Activated T-cell treated with anti-CD3 and anti-CD28 coated beads, Interleukin-2, amount 50 U/mL, for 4 hours (primary cell): Measurements from ENCODE around the gene CENPP. TPM values are rescaled to one million over a fixed set of nuclear protein-coding genes. Genes with fewer than 3 reads are reported as not detected.

Experiments
- ATAC-seq, 2 donors: fragments of 200-7000 bp; cut with Tn5 transposase; one replicate each; pipeline ENCODE4 v1.10.0; 2021
- DNase-seq: peaks from one replicate; pipeline ENCODE4 v3.0.0-alpha.2; 2020
- H3K27me3 Mint-ChIP-seq: one replicate; pipeline ENCODE4 v1.8.0; 2021; ENCODE audit warnings: low read depth, mixed read lengths
- H3K36me3 Mint-ChIP-seq: one replicate; pipeline ENCODE4 v1.8.0; 2022; ENCODE audit warnings: mixed read lengths; ENCODE audit not compliant: insufficient read depth
- H3K4me1 Mint-ChIP-seq: one replicate; pipeline ENCODE4 v1.8.0; 2021; ENCODE audit warnings: low read depth, mixed read lengths
- H3K4me3 Mint-ChIP-seq: one replicate; pipeline ENCODE4 v1.8.0; 2021; ENCODE audit warnings: mild to moderate bottlenecking, moderate library complexity, mixed read lengths
- H3K9me3 Mint-ChIP-seq: one replicate; pipeline ENCODE4 v1.8.0; 2021; ENCODE audit warnings: mixed read lengths
- total RNA-seq, 3 donors: library from RNA; stranded (reverse); gene quantifications; one replicate each; pipeline ENCODE4 v1.2.1, GENCODE V29; 2021

The CENPP gene
- 10 to 100 TPM; 13.7 to 17.7 (median 15.6) TPM for total RNA-seq

GRCh38 chr9:92325269-92325990, at the start of gene CENPP, which contains the start of gene NOL8:
Gene CENPP (plus strand): TSS chr9:92325953.
Gene NOL8 (minus strand): TSS chr9:92325350. CDS start chr9:92324161, 1,189 bp downstream.
- peak; percentile 70 for DNase-seq
- Mint-ChIP-seq H3K4me1 (peaks cover 30% of the 10 kb centered on the region), H3K27me3 (no peaks in the 10 kb centered on the region), H3K4me3 (peak within 1 kb of the TSS; percentile 94), H3K36me3 (peaks cover 22% of the 10 kb centered on the region), H3K9me3 (no peaks in the 10 kb centered on the region)
- peak; percentile 93 to 94 for ATAC-seq

GRCh38 chr9:92276331-92277032, 49.3 kb upstream of the CENPP start:
- no peaks in the 10 kb centered on the region for H3K9me3 Mint-ChIP-seq
- peaks cover 32% of the 10 kb centered on the region for H3K4me1 Mint-ChIP-seq
- H3K36me3 Mint-ChIP-seq = peaks cover 66% of the 10 kb centered on the region
- DNase-seq (no peak), ATAC-seq (peak; percentile 60 to 76)
- peak overlapping the region; percentile 45 for H3K4me3 Mint-ChIP-seq
- H3K27me3 Mint-ChIP-seq = no peaks in the 10 kb centered on the region

- DNase-seq (no peak), ATAC-seq (no peak)
- Mint-ChIP-seq H3K4me1 (peaks cover 32% of the 10 kb centered on the region), H3K4me3 (no peak overlapping the region), H3K36me3 (peaks cover 62% of the 10 kb centered on the region), H3K27me3 (no peaks in the 10 kb centered on the region), H3K9me3 (no peaks in the 10 kb centered on the region)
These were observed 47.6 kb upstream of the CENPP start for GRCh38 chr9:92278110-92278509.

GRCh38 chr9:92279302-92279701, 46.5 kb upstream of the CENPP start:
- Mint-ChIP-seq H3K27me3 (no peaks in the 10 kb centered on the region), H3K4me3 (no peak overlapping the region), H3K36me3 (peaks cover 56% of the 10 kb centered on the region), H3K4me1 (peaks cover 29% of the 10 kb centered on the region), H3K9me3 (no peaks in the 10 kb centered on the region)
- DNase-seq (no peak), ATAC-seq (no peak)

- no peaks in the 10 kb centered on the region for H3K9me3 Mint-ChIP-seq
- H3K4me3 Mint-ChIP-seq = no peak overlapping the region
- peaks cover 55% of the 10 kb centered on the region for H3K36me3 Mint-ChIP-seq
- ATAC-seq (no peak), DNase-seq (no peak)
- peaks cover 42% of the 10 kb centered on the region for H3K4me1 Mint-ChIP-seq
- no peaks in the 10 kb centered on the region for H3K27me3 Mint-ChIP-seq
These were observed 35.9 kb upstream of the CENPP start for GRCh38 chr9:92289708-92290390.

GRCh38 chr9:92290785-92291429, 34.8 kb upstream of the CENPP start:
- DNase-seq = no peak
- H3K36me3 Mint-ChIP-seq = peaks cover 46% of the 10 kb centered on the region
- H3K4me3 Mint-ChIP-seq = peak overlapping the region; percentile 99
- H3K9me3 Mint-ChIP-seq = no peaks in the 10 kb centered on the region
- no peak for ATAC-seq
- H3K27me3 Mint-ChIP-seq = no peaks in the 10 kb centered on the region
- peaks cover 47% of the 10 kb centered on the region for H3K4me1 Mint-ChIP-seq

- Mint-ChIP-seq H3K4me3 (peak overlapping the region; percentile 99), H3K27me3 (no peaks in the 10 kb centered on the region), H3K36me3 (peaks cover 49% of the 10 kb centered on the region), H3K9me3 (no peaks in the 10 kb centered on the region), H3K4me1 (peaks cover 47% of the 10 kb centered on the region)
- DNase-seq = no peak
- no peak for ATAC-seq
These were observed 34.2 kb upstream of the CENPP start for GRCh38 chr9:92291577-92291976.

GRCh38 chr9:92292338-92293074, 33.2 kb upstream of the CENPP start:
- DNase-seq (no peak), ATAC-seq (no peak)
- Mint-ChIP-seq H3K4me3 (peak overlapping the region; percentile 99), H3K36me3 (peaks cover 47% of the 10 kb centered on the region), H3K4me1 (peaks cover 49% of the 10 kb centered on the region), H3K9me3 (no peaks in the 10 kb centered on the region), H3K27me3 (no peaks in the 10 kb centered on the region)

GRCh38 chr9:92293075-92293354, 32.7 kb upstream of the CENPP start:
- no peak for ATAC-seq
- H3K9me3 Mint-ChIP-seq = no peaks in the 10 kb centered on the region
- H3K4me3 Mint-ChIP-seq = peak overlapping the region; percentile 99
- DNase-seq = no peak
- peaks cover 54% of the 10 kb centered on the region for H3K4me1 Mint-ChIP-seq
- no peaks in the 10 kb centered on the region for H3K27me3 Mint-ChIP-seq
- peaks cover 49% of the 10 kb centered on the region for H3K36me3 Mint-ChIP-seq

GRCh38 chr9:92293452-92294296, 32.1 kb upstream of the CENPP start, which contains the start of gene IARS1:
Gene IARS1 (minus strand): TSS chr9:92293697. CDS start chr9:92289419, 4,278 bp downstream.
- Mint-ChIP-seq H3K9me3 (no peaks in the 10 kb centered on the region), H3K4me1 (peaks cover 53% of the 10 kb centered on the region), H3K36me3 (peaks cover 45% of the 10 kb centered on the region), H3K4me3 (peak within 1 kb of the TSS; percentile 99), H3K27me3 (no peaks in the 10 kb centered on the region)
- DNase-seq (peak; percentile 100), ATAC-seq (peak; percentile 92 to 95)

- H3K36me3 Mint-ChIP-seq = peaks cover 50% of the 10 kb centered on the region
- H3K4me1 Mint-ChIP-seq = peaks cover 57% of the 10 kb centered on the region
- no peaks in the 10 kb centered on the region for H3K9me3 Mint-ChIP-seq
- H3K27me3 Mint-ChIP-seq = no peaks in the 10 kb centered on the region
- no peak for ATAC-seq
- no peak for DNase-seq
- peak overlapping the region; percentile 99 for H3K4me3 Mint-ChIP-seq
These were observed 31.5 kb upstream of the CENPP start for GRCh38 chr9:92294297-92294676.

- DNase-seq (no peak), ATAC-seq (no peak)
- Mint-ChIP-seq H3K36me3 (peaks cover 45% of the 10 kb centered on the region), H3K4me1 (peaks cover 50% of the 10 kb centered on the region), H3K4me3 (peak overlapping the region; percentile 31), H3K27me3 (no peaks in the 10 kb centered on the region), H3K9me3 (no peaks in the 10 kb centered on the region)
These were observed 30.4 kb upstream of the CENPP start for GRCh38 chr9:92295240-92295790.

- DNase-seq = no peak
- H3K4me3 Mint-ChIP-seq = no peak overlapping the region
These were observed 29.9 kb upstream of the CENPP start for GRCh38 chr9:92295827-92296258.

More at GRCh38 chr9:92295827-92296258, 29.9 kb upstream of the CENPP start:
- no peaks in the 10 kb centered on the region for H3K9me3 Mint-ChIP-seq
- H3K4me1 Mint-ChIP-seq = peaks cover 45% of the 10 kb centered on the region
- peaks cover 43% of the 10 kb centered on the region for H3K36me3 Mint-ChIP-seq
- H3K27me3 Mint-ChIP-seq = no peaks in the 10 kb centered on the region
- no peak for ATAC-seq
